Measurements from ENCODE around the gene MACROD2. TPM values are rescaled to one million over a fixed set of nuclear protein-coding genes. Genes with fewer than 3 reads are reported as not detected.
A peak's percentile ranks its signal among the peaks of the same experiment; 100 is the strongest.
"Not testable (repeated sequence)": the region's sequence is repeated elsewhere in the genome, so short reads cannot be mapped to it uniquely, and the experiment has no call there.

MACROD2 gene
- total RNA-seq, 1 experiment from 2014 or later = 0.02 TPM

DNA sequence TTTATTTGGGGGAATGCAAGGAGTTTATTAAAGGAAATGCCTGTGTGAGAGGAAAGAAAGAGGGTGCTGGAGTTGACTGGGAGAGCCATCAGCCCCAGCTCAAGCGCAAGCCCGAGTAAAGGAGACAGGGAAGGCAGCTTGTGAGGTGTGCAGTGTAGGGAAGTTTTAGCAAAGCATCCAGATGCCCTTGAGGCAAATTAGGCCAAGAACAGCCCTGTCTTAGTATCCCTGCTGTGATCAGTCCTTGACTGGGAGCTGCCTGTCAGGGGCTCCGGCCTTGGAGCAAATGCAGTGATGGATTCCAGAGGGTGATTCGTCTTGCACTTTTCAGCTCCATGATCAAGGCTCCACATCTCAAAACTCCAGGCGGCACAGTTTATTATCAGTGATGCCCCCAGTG is 2016.2 kb downstream of the MACROD2 start:
- no peak for DNase-seq (ENCODE audit: low spot score)

DNA sequence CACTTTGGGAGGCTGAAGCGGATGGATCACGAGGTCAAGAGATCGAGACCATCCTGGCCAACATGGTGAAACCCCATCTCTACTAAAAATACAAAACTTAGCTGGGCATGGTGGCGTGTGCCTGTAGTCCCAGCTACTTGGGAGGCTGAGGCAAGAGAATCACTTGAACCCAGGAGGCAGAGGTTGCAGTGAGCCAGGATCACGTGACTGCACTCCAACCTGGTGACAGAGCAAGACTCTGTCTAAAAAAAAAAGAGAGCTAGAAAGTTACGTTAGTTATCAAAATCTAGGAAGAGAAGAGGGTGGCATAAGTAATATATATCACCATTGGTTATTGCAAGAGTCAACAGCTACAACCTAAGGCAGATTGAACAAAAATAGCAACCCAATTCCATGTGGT is 2017.6 kb downstream of the MACROD2 start:
- not testable (repeated sequence) for DNase-seq (ENCODE audit: low spot score)

DNA sequence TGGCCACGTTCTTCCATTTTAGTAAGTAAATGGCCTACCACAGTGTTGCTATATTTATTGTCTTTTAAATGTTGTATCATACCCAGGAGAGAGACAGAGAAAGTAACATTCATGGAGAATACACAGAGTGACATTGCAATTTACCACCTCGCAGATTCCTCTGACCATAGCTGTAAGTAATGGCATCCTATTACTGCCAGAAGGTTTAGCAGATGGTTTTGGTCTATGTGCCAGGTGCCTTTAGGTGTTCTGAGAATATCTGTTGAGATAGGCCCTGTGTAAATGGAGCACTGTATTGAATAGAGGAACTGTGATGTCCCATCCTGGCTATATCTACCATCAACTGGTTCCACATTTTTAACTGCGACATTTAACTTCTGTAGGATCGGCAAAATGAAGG is 2018.3 kb downstream of the MACROD2 start:
- no peak for DNase-seq (ENCODE audit: low spot score)

DNA sequence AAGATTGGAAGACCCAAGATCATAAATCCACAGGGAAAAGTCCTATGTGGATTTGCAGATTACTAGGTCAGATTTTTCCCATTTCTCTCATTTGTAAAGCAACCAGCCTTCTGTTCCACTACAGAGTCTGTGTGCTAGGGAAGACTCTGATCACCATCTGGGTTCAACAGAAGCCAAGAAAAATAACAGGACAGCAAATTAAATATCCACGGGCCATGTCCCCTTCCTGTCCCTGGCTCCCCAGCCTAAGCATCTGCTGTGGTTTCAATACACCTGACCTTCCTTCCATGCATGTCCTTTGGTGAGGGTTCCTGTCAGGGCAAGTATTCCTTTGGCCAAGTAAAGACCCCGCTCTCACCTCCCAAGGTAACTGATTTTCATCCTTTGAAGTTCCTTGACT is 2019.1 kb downstream of the MACROD2 start:
- DNase-seq (ENCODE audit: low spot score) = no peak

DNA sequence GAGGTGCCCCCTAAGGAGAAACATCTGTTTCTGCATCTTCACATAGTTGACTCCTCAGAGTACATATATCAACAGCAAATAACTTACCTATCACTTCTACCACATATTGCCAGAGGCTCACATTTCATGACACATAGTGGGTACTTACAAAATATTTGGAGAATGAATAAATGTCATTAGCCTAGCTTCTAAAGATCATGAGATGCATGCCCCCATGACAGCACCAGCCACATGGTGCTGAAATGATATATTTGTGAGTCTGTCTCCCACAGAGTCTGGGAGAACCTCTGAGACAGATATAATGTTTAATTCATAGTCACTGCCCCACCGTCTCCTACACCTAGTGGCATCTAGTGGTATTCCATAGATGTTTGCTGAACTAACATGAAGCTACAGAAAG is 2022.3 kb downstream of the MACROD2 start:
- peak; percentile 60 for DNase-seq (ENCODE audit: low spot score)

DNA sequence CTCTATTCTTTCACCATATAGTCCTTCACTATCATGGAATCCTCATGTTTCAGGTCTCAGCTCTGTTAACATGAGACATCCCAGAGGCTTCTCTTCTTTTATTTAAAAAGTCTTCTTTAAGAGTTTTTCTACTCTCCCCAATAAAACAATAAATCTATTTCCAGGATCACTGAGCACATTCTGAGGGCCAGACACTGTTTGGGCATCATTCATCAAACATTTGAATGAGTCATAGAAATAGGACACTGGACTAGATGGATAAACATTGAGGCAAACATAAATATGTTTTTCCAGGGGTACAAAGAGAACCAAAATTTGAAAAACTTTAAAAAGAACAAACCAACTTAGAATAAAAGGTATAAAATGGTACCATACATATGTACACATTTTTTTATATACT is 2023.6 kb downstream of the MACROD2 start:
- DNase-seq (ENCODE audit: low spot score) = peak; percentile 7

DNA sequence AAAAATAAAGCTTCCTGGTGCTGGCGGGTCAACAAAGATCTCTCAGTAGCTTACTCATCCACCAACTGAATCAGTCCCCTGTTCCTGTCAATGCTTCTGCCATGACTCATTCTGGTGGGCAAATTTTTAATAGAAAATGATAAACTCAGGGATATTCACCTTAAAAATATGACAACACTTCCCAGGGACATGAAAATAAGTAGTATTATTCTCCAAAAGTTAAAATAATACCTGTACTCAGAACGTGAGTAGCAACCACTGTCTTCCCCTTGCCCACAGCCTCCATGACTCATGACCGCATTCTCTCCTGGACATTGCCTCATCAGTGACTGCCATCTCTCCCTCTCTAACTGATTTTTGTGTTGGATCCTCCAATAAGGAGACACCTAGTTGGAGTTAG is 2025.7 kb downstream of the MACROD2 start:
- peak; percentile 92 for DNase-seq (ENCODE audit: low spot score)

DNA sequence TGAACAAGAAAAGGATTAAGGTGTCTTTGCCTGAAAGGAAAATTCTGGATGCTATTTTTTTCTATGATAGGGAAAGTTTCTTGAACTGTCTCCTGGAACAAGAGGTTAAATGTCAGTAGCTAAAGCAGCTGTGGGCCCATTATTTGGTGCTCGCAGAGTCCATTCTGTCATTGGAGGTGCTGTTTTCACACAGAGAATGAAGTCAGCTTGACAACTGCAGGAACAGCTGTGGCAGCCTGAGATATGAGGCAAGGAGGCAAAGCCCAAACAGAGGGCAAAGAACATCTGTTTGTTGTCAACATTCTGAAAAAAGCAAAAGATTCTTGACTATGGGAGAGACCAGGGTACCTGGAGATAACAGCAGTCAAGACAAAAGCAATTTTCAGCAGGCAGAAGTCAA is 2029.8 kb downstream of the MACROD2 start:
- DNase-seq (ENCODE audit: low spot score) = no peak

DNA sequence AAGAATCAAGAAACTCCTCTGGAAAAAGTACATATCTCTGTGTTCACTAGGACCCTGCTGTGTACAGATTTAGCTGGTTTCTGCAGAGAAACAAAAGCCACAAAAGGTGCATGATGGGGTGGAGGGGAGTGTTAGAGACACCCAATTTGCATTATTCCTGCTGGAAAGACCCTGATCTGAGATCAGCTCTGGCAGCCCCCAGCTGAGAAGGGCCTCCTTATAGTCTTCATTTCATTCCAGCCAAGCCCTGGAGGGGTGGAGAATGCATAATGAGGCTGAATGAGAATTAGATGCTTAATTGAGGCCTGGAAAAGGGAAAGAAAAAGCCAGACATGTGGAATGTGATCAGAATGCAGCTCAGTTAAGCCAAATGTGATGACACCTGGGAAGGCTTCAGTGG is 2032.4 kb downstream of the MACROD2 start:
- DNase-seq (ENCODE audit: low spot score) = no peak

DNA sequence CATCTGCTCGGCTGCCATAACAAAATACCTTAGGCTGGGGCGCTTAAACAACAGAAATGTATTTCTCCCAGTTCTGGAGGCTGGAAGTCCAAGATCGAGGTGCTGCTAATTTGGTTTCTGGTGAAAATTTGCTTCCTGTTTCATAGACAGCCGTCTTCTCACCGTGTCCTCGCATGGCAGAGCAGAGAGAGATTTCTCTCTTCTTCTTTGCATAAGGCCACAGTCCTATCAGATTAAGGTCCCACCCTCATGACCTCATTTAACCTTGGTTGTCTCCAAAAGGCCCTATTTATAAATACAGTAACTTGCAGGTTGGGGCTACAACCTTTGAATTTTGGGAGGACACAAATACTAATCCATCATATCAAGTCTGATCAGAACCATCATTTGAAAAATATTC is 2033.6 kb downstream of the MACROD2 start:
- DNase-seq (ENCODE audit: low spot score) = no peak

DNA sequence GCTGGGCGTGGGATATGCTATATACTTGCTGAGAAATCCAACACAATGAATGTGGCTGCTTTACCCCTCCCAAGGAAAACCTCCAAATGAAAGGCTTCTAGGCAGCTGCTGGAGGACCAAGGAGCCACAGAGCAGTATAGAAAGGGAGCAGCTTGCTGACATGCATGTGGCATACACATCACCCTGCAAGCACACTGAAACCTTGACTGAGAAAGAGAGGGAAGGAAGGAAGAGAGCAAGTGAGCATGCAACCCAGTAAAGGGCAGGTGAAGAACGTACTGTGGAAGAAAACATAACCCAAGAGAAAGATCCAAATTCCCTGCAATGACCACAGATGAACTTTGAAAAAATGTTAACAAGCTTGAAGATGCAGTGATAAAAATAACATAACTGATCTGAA is 2034.9 kb downstream of the MACROD2 start:
- DNase-seq (ENCODE audit: low spot score) = no peak

DNA sequence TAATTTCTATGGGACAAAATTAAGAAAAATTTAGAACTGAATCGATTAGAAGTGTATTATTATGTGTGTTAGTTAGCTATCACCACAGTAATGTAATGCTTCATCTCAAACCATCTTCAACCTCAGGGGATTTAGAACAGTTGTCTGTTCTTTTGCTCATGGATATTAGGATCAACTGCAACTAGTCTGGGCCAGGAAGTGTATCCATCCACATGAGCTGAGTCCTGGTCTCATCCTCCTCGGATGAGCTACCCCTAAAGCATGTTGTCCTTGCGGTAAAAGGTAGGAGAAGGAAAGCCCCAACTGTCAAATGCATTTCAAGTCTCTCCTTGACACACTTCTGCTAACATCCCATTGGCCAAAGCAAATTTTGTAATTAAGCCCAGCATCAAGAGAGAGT is 2040.3 kb downstream of the MACROD2 start:
- DNase-seq (ENCODE audit: low spot score) = no peak

DNA sequence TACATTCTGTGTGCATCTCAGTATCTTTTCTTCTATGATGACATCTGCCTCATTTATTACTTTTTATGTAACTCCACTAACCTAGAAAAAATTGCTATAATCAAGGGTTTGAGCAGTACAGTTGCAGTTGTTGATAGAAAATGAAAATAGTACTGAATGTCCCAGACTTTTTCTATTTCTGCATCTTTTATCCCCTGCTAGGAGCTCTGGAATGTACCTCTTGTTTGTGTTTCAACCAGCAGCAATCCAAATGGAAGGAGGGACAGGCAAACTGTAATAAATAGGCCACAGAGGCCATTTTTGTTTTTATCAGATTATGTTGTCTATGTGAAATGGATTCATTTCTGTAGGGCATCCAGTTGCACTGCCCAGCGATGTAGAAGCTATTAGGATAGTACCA is 2041.0 kb downstream of the MACROD2 start:
- no peak for DNase-seq (ENCODE audit: low spot score)

DNA sequence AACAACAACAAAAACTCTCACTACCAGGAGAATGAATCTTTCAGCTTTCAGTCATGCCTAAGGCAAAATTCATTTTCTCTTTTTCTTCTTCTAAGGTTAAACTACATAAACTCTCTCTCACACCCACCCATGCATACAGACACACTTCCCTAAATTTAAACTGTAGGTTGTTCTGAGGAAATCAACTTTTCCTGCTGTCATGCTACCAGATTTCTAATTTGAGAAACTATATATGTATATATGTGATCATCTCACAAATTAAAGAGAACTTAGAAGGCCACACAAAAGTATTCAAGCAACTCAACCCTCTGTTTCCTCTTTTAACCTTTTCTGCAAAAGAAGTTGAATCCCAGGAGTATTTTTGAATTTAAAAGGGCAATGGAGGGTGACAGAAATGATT is 2045.4 kb downstream of the MACROD2 start:
- no peak for DNase-seq (ENCODE audit: low spot score)

DNA sequence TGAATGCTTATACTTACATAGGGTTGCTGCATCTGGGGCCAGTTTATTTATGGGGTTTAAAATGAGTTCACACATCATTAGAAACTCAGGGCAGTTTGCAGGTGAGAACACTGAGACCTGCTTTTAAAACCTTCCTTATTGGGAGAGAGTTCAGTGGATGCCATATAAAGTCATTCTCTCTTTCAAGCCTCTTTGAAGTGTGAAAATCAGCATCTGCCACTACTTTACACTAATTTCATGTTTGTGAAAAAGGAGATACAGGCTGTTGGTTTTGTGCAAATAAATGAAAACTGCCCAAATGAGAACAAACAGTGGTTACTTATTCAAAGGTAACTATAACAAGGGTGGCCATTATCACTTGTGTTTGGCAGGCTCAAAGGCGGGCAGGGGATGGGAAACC is 2047.4 kb downstream of the MACROD2 start:
- DNase-seq (ENCODE audit: low spot score) = no peak

DNA sequence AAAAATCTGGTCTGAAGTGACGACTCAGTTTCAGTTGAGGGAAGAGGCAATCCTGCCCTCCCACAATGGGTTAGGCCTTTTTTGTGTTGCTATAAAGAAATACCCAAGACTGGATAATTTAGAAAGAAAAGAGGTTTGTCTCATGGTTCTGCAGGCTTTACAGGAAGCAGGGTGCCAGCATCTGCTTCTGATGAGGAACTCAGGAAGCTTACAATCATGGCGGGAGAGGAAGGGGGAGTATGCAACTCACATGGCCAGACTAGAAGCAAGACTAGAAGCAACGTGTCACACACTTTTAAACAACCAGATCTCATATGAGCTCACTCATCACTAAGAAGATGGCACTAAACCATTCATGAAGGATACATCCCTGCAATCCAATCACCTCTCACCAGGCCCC is 2048.6 kb downstream of the MACROD2 start:
- no peak for DNase-seq (ENCODE audit: low spot score)

DNA sequence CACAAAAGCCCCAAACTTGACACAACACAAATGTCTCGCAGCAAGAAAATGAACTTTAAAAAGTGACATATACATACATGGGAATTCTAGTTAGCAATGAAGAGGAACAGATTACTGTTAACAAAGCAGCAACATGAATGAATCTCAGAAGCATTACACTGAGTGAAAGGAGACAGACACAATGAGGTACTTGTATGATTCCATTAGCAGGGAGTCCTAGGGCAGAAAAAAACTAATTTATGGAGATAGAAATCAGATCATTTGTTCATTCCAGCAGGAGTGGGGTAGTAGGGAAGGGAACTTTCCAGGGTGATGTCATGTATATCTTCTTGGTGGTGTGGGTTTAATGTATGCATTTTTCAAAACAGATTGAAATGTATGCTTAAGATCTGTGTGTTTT is 2053.6 kb downstream of the MACROD2 start:
- DNase-seq (ENCODE audit: low spot score) = no peak

DNA sequence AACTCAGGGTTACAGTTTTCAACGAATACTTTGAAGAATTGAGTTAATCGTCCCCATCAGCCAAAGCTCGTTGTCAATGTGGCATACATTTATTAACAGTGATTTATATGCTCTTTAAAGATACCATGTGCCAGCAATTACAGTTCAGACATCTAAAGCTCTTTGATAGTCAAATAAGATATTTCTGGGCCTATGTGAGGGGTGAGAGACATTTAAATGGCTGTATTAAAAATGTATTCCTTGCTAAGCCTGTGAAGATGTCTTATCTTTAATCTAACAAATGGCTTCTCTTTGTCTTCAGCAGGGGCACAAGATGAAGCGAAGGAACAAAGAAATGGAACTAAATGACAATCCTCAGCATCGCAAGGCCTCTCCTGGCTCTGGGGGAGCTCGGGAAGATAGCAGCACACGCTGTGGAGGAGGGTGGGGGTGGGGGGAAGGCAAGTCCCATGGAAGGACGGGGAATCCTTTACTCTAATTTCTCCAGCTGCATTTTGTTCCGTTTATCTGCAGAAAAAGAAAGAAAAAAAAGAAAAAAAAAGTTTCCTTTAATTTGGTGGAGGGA is 2054.3 kb downstream of the MACROD2 start:
- no peak for DNase-seq (ENCODE audit: low spot score)

DNA sequence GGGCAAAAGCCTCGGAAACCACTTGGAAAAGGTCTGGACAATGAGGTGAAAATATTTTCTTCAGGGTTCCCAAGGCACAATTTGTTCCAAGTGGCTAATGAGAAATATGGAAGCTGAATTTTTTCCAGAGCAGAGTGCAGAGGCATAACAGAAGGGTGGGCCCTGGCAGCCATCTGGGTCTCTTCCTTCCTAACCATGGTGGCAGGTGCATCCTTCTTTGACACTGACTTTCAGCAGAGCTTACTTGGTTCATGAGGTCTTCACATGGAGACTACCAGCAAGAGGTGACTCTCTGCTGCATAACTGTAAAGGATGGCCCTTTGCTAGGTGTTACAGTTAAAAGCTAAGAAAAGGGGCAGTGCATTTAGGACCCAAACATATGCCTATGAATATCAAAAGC is 2055.1 kb downstream of the MACROD2 start:
- no peak for DNase-seq (ENCODE audit: low spot score)

DNA sequence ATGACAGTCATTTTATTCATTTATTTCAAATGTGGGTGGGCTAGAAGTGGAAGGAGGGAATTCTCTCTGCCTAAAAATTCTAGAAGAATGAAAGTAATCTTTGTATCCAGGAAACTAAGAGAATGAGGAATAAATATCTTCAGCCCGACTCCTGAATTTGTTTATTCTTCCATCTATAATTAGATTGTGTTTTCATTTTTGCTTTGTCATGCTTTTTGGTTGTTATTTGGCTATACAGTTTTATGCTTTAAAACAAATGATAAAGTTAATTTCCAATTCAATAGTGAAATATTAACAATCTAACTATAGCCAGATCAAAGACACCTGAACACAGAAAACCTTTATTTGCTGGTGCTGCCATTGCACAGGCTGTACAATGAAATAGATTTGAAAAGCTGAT is 2056.7 kb downstream of the MACROD2 start:
- no peak for DNase-seq (ENCODE audit: low spot score)

DNA sequence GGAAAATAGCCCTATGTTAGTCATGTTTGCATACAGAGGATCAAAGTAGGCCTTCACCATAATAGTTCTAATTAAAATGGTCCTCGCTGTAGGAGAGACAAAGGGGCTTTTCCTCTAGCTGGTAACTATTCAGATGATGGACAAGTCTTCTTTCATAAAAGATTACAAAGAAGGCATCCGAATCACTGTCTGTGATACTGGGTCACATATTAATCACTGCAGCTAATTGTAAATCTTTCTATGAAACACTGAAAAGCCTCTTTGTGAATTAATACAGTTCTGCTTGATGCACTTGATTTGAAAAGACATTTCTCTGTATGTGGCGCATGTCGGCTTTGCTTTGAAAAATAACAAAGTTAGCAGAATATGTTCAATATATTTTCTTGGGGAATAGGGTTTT is 2057.1 kb downstream of the MACROD2 start:
- no peak for DNase-seq (ENCODE audit: low spot score)

DNA sequence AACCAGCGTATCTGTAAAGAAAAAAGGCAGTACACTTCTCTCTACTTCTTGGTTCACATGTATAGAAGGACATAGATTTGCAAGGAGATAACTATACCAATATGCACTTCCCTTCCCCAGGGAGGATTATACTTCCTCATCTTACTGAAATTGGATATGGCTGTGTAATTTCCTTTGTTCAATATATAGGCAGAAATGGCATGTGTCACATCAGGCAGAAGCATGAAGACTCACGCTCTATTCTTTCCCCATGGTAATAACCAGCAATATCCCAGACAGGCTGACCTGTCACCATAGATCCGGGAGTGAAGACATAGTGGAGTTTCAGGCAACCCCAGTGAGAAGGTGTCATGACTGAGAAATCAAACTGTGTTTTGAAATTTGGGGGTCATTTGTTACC is 2059.7 kb downstream of the MACROD2 start:
- no peak for DNase-seq (ENCODE audit: low spot score)

DNA sequence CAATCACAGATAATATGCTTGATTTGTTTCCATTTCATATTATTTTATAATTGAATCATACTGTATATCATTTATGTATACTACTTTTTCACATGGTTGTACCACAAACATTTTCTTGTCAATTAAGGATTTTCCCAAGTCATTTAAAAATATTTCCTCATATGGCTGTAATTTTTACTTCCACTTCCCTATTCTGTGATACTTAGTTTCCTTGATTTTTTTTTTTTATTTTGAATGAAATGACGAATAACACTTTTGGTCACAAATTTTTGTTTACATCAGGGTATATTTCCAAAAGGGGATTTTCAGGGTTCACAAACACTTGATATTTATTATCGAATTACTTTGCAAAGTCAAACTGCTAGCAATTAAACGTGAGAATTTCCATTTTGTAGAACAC is 2062.3 kb downstream of the MACROD2 start:
- no peak for DNase-seq (ENCODE audit: low spot score)

DNA sequence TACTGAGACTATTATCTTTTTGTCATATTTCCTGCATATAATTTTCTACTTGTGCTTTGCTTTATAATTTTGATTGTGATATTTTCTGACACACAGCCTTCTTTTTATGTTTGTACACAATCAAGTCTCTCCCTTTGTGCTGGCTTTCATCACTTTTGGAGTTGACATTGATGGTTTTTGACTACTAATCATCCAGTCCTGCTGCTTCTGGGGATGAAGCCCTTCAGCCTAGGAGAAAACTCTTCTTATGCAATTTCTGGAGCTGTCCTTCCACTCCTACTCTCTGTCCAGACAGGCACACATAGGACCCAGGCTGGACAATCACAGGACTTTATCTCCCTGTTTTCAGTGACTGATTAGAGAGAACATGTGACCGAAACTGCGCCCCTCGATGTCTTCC is 2063.0 kb downstream of the MACROD2 start:
- no peak for DNase-seq (ENCODE audit: low spot score)

DNA sequence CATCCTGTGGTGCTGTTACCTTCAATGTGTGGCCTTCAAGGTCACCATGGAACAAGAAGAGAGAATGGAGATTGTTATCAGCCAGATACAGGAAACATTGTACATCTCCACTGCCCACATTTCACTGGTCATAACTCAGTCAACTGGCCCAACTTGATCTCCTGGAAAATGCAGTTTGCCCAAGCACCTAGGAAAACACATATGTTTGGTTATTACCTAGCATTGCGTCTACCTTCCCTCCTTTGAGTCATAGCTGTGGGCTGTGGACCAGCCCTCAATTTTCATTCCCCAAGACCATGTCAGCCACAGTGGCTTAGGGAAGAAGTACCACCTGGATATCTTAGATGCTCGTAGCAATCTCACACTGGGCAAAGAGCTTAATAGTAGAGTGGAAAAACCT is 2064.5 kb downstream of the MACROD2 start:
- no peak for DNase-seq (ENCODE audit: low spot score)
